Neural progenitor cell (in vitro differentiated cells): ENCODE results near the gene PEPD. TPM values are rescaled to one million over a fixed set of nuclear protein-coding genes. Genes with fewer than 3 reads are reported as not detected.

Experiments used
- DNase-seq: peaks from one replicate; pipeline ENCODE4 v3.0.0-alpha.2; 2016; ENCODE audit warnings: low spot score
- H2AFZ ChIP-seq: fragments of 200-600 bp; sonication (generic); replicated peaks from 2 replicates; pipeline ENCODE4 v1.6.1; 2016; ENCODE audit warnings: antibody characterized with exemption
- H3F3A ChIP-seq: fragments of 200-600 bp; sonication (generic); 2 replicates; pipeline ENCODE4 v1.6.1; 2016; ENCODE audit warnings: antibody characterized with exemption, low read depth
- H3K27ac ChIP-seq: fragments of 200-600 bp; sonication (generic); 2 replicates; pipeline ENCODE4 v1.5.1; 2016; ENCODE audit warnings: mild to moderate bottlenecking
- H3K27me3 ChIP-seq: fragments of 200-600 bp; sonication (generic); 2 replicates; pipeline ENCODE4 v1.6.1; 2016; ENCODE audit warnings: mild to moderate bottlenecking, moderate library complexity
- H3K36me3 ChIP-seq: fragments of 200-600 bp; sonication (generic); 2 replicates; pipeline ENCODE4 v1.5.1; 2016
- H3K4me1 ChIP-seq: fragments of 200-600 bp; sonication (generic); 2 replicates; pipeline ENCODE4 v1.6.1; 2016; ENCODE audit warnings: mixed run types
- H3K4me2 ChIP-seq: fragments of 200-600 bp; sonication (generic); 2 replicates; pipeline ENCODE4 v1.6.1; 2016
- H3K4me3 ChIP-seq: fragments of 200-600 bp; sonication (generic); 2 replicates; pipeline ENCODE4 v1.5.1; 2016
- H3K79me2 ChIP-seq: fragments of 200-600 bp; sonication (generic); 2 replicates; pipeline ENCODE4 v1.6.1; 2016; ENCODE audit warnings: low read depth
- H3K9ac ChIP-seq: fragments of 200-600 bp; sonication (generic); 2 replicates; pipeline ENCODE4 v1.6.1; 2016
- H3K9me3 ChIP-seq: fragments of 200-600 bp; sonication (generic); 2 replicates; pipeline ENCODE4 v1.5.1; 2016; ENCODE audit warnings: low read depth
- H4K20me1 ChIP-seq: fragments of 200-600 bp; sonication (generic); 2 replicates; pipeline ENCODE4 v1.6.1; 2016; ENCODE audit warnings: low read depth
- H3K27ac Mint-ChIP-seq: 3 replicates; pipeline ENCODE4 v1.8.0; 2021; ENCODE audit warnings: mixed read lengths
- H3K27me3 Mint-ChIP-seq: 2 replicates; pipeline ENCODE4 v1.8.0; 2022; ENCODE audit warnings: low read depth, mild to moderate bottlenecking, inconsistent platforms, moderate library complexity, mixed read lengths; ENCODE audit not compliant: insufficient read depth
- H3K36me3 Mint-ChIP-seq: 3 replicates; pipeline ENCODE4 v1.8.0; 2021; ENCODE audit warnings: mixed read lengths
- H3K4me1 Mint-ChIP-seq: 3 replicates; pipeline ENCODE4 v1.8.0; 2021; ENCODE audit warnings: mixed read lengths
- H3K4me3 Mint-ChIP-seq: 3 replicates; pipeline ENCODE4 v1.8.0; 2021; ENCODE audit warnings: mild to moderate bottlenecking, moderate library complexity, mixed read lengths
- H3K9me3 Mint-ChIP-seq: 3 replicates; pipeline ENCODE4 v1.8.0; 2020; ENCODE audit warnings: mixed read lengths
- CTCF ChIP-seq: fragments of 200-600 bp; sonication (generic); IDR thresholded peaks from 2 replicates; pipeline ENCODE4 v1.5.1; 2017; ENCODE audit warnings: antibody characterized with exemption, mild to moderate bottlenecking
- EZH2 ChIP-seq: fragments of 200-600 bp; sonication (generic); IDR thresholded peaks from 2 replicates; pipeline ENCODE4 v1.6.1; 2017; ENCODE audit warnings: antibody characterized with exemption, mild to moderate bottlenecking, moderate library complexity
- EZH2phosphoT487 ChIP-seq: fragments of 200-600 bp; sonication (generic); IDR thresholded peaks from 2 replicates; pipeline ENCODE4 v1.6.1; 2017; ENCODE audit warnings: antibody characterized with exemption
- total RNA-seq: library from RNA; depleted of rRNA; stranded (reverse); fragments of >200 nt; gene quantifications from 2 replicates; pipeline ENCODE4 v1.2.3, GENCODE V29; 2015; ENCODE audit warnings: low replicate concordance

The PEPD gene
- total RNA-seq, 1 donor from 2014 or later = 47.0 TPM

- Histone ChIP-seq H3K4me3 (no peak overlapping the region), H3K4me1 (no peaks in the 10 kb centered on the region), H3F3A (no peaks in the 10 kb centered on the region), H3K9ac (no peak overlapping the region), H3K4me2 (no peak overlapping the region), H4K20me1 (no peaks in the 10 kb centered on the region), H3K27me3 (no peaks in the 10 kb centered on the region), H3K79me2 (no peaks in the 10 kb centered on the region), H3K9me3 (no peaks in the 10 kb centered on the region), H3K36me3 (no peaks in the 10 kb centered on the region), H2AFZ (no peak overlapping the region), H3K27ac (no peak overlapping the region)
- no peaks in the 10 kb centered on the region for H3K36me3 Mint-ChIP-seq
- peaks cover 4% of the 10 kb centered on the region for H3K27me3 Mint-ChIP-seq
- H3K9me3 Mint-ChIP-seq = no peaks in the 10 kb centered on the region
- no peak overlapping the region for H3K27ac Mint-ChIP-seq
- peaks cover 10% of the 10 kb centered on the region for H3K4me1 Mint-ChIP-seq
- no peak overlapping the region for H3K4me3 Mint-ChIP-seq
- no peak for TF ChIP-seq EZH2phosphoT487
- no peak for TF ChIP-seq CTCF
- TF ChIP-seq EZH2 = no peak
- no peak for DNase-seq
Observed at GRCh38 chr19:33468361-33469170, 53.0 kb downstream of the PEPD start.

GRCh38 chr19:33467851-33468250, 53.7 kb downstream of the PEPD start:
- peaks cover 4% of the 10 kb centered on the region for H3K27me3 Mint-ChIP-seq
- H3K4me1 Mint-ChIP-seq = peaks cover 7% of the 10 kb centered on the region
- Histone ChIP-seq H3K9me3 (no peaks in the 10 kb centered on the region), H3K4me1 (no peaks in the 10 kb centered on the region), H3K36me3 (no peaks in the 10 kb centered on the region), H3K27ac (no peak overlapping the region), H3K4me3 (no peak overlapping the region), H3K79me2 (no peaks in the 10 kb centered on the region), H4K20me1 (no peaks in the 10 kb centered on the region), H3K4me2 (no peak overlapping the region), H3F3A (no peaks in the 10 kb centered on the region), H2AFZ (no peak overlapping the region), H3K9ac (no peak overlapping the region), H3K27me3 (no peaks in the 10 kb centered on the region)
- no peaks in the 10 kb centered on the region for H3K36me3 Mint-ChIP-seq
- H3K4me3 Mint-ChIP-seq = peak overlapping the region; percentile 52
- H3K27ac Mint-ChIP-seq = no peak overlapping the region
- no peaks in the 10 kb centered on the region for H3K9me3 Mint-ChIP-seq
- DNase-seq = no peak
- TF ChIP-seq EZH2phosphoT487 = no peak

DNA sequence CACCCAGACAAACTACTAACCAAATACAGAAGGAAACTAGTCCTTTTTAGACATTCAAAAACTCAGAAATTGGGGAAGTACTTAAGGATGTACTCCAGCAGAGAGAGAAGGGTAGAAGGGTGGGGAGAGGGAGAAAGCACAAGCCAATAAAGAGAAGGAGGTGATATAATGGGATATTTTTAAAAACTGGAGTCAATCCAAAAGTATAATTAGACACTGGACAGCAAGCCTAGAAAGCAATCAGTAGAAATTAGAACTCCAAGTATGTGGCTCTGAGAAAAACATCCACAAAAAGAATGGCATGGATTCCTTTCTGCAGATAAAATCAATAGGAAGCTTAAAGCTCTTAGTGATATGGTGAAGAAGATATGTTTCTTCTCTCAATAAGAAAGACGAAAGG, 55.8 kb downstream of the PEPD start:
- no peaks in the 10 kb centered on the region for H3K4me1 ChIP-seq
- H3K4me3 ChIP-seq = no peak overlapping the region
- Mint-ChIP-seq H3K4me1 (peaks cover 2% of the 10 kb centered on the region), H3K9me3 (no peaks in the 10 kb centered on the region), H3K4me3 (no peak overlapping the region), H3K36me3 (no peaks in the 10 kb centered on the region), H3K27ac (no peak overlapping the region), H3K27me3 (peaks cover 4% of the 10 kb centered on the region)
- no peak overlapping the region for H3K27ac ChIP-seq
- H3K36me3 ChIP-seq = no peaks in the 10 kb centered on the region
- H3K9ac ChIP-seq = no peak overlapping the region
- no peaks in the 10 kb centered on the region for H3K79me2 ChIP-seq
- H3K4me2 ChIP-seq = no peak overlapping the region
- no peak for DNase-seq
- H3F3A ChIP-seq = no peaks in the 10 kb centered on the region
- H3K27me3 ChIP-seq = no peaks in the 10 kb centered on the region
- no peaks in the 10 kb centered on the region for H3K9me3 ChIP-seq
- TF ChIP-seq EZH2phosphoT487 (no peak), EZH2 (no peak), CTCF (no peak)
- no peaks in the 10 kb centered on the region for H4K20me1 ChIP-seq
- no peak overlapping the region for H2AFZ ChIP-seq

GRCh38 chr19:33465371-33465770, 56.2 kb downstream of the PEPD start:
- no peak overlapping the region for H3K4me3 ChIP-seq
- Mint-ChIP-seq H3K9me3 (no peaks in the 10 kb centered on the region), H3K4me1 (peaks cover 2% of the 10 kb centered on the region), H3K27ac (no peak overlapping the region), H3K27me3 (peaks cover 6% of the 10 kb centered on the region), H3K36me3 (no peaks in the 10 kb centered on the region), H3K4me3 (no peak overlapping the region)
- no peaks in the 10 kb centered on the region for H3K9me3 ChIP-seq
- no peaks in the 10 kb centered on the region for H4K20me1 ChIP-seq
- H3K36me3 ChIP-seq = no peaks in the 10 kb centered on the region
- H3K27ac ChIP-seq = no peak overlapping the region
- no peaks in the 10 kb centered on the region for H3K4me1 ChIP-seq
- DNase-seq = no peak
- H2AFZ ChIP-seq = no peak overlapping the region
- no peak overlapping the region for H3K9ac ChIP-seq
- no peaks in the 10 kb centered on the region for H3K27me3 ChIP-seq
- H3K79me2 ChIP-seq = no peaks in the 10 kb centered on the region
- no peak for TF ChIP-seq CTCF
- TF ChIP-seq EZH2phosphoT487 = no peak
- TF ChIP-seq EZH2 = no peak
- H3F3A ChIP-seq = no peaks in the 10 kb centered on the region
- no peak overlapping the region for H3K4me2 ChIP-seq
